PC-3 (cell line): ENCODE measurements around the gene TTK. TPM values are rescaled to one million over a fixed set of nuclear protein-coding genes. Genes with fewer than 3 reads are reported as not detected.

ENCODE experiments used
- ATAC-seq: fragments of 200-7000 bp; cut with Tn5 transposase; 2 replicates; pipeline ENCODE4 v1.9.1; 2020; ENCODE audit warnings: mild to moderate bottlenecking, moderate library complexity
- BruUV-seq: library from RNA; stranded (reverse); fragments of 400-500 nt; replicated peaks from 2 replicates; lab custom pipeline; 2021; lab: Mats Ljungman, UMichigan
- CTCF ChIA-PET: fragments of 300-600 bp; sonication (Branson Sonifier 250); formaldehyde crosslinking; loops from one replicate; lab custom pipeline; 2022; ENCODE audit warnings: antibody characterized with exemption; lab: Charles Lee
- POLR2A ChIA-PET: fragments of 300-600 bp; sonication (Branson Sonifier 250); formaldehyde crosslinking; loops from one replicate; lab custom pipeline; 2022; ENCODE audit warnings: antibody characterized with exemption; ENCODE audit not compliant: unreplicated experiment; lab: Charles Lee
- DNase-seq: peaks from one replicate; pipeline ENCODE4 v3.0.0-alpha.2; 2015
- H2AFZ ChIP-seq: fragments of 300-600 bp; sonication (generic); 2 replicates; pipeline ENCODE4 v1.6.0; 2016; ENCODE audit warnings: antibody characterized with exemption, low read length
- H3F3A ChIP-seq: fragments of 300-600 bp; sonication (generic); one replicate; pipeline ENCODE4 v1.6.0; 2017; ENCODE audit warnings: antibody characterized with exemption, low read length, control low read depth, mild to moderate bottlenecking; ENCODE audit not compliant: unreplicated experiment
- H3K27ac ChIP-seq: fragments of 300-600 bp; sonication (generic); 2 replicates; pipeline ENCODE4 v1.5.1; 2016; ENCODE audit warnings: mild to moderate bottlenecking, low read length
- H3K27me3 ChIP-seq: fragments of 300-600 bp; sonication (generic); 2 replicates; pipeline ENCODE4 v1.6.1; 2016; ENCODE audit warnings: low read length, mixed read lengths
- H3K36me3 ChIP-seq: fragments of 300-600 bp; sonication (generic); 2 replicates; pipeline ENCODE4 v1.6.1; 2016; ENCODE audit warnings: low read depth, mixed run types, low read length, mixed read lengths
- H3K4me1 ChIP-seq: fragments of 300-600 bp; sonication (generic); 2 replicates; pipeline ENCODE4 v1.5.1; 2016; ENCODE audit warnings: low read length; ENCODE audit not compliant: insufficient read depth
- H3K4me2 ChIP-seq: fragments of 300-600 bp; sonication (generic); 2 replicates; pipeline ENCODE4 v1.6.0; 2016; ENCODE audit warnings: low read length
- H3K4me3 ChIP-seq: fragments of 300-600 bp; sonication (generic); 2 replicates; pipeline ENCODE4 v1.5.1; 2016; ENCODE audit warnings: mild to moderate bottlenecking, low read length, mixed read lengths
- H3K79me2 ChIP-seq: fragments of 300-600 bp; sonication (generic); 2 replicates; pipeline ENCODE4 v1.6.1; 2017; ENCODE audit warnings: low read length, mixed read lengths
- H3K9ac ChIP-seq: fragments of 300-600 bp; sonication (generic); 2 replicates; pipeline ENCODE4 v1.6.0; 2016; ENCODE audit warnings: mild to moderate bottlenecking, low read length
- H3K9me2 ChIP-seq: fragments of 300-600 bp; sonication (generic); replicated peaks from 2 replicates; pipeline ENCODE4 v1.6.1; 2016; ENCODE audit warnings: mixed run types, low read length, mixed read lengths
- H3K9me3 ChIP-seq: fragments of 300-600 bp; sonication (generic); 2 replicates; pipeline ENCODE4 v1.6.1; 2016; ENCODE audit warnings: low read length, mixed read lengths
- H4K20me1 ChIP-seq: fragments of 300-600 bp; sonication (generic); 2 replicates; pipeline ENCODE4 v1.6.1; 2016; ENCODE audit warnings: low read length, mixed read lengths
- CTCF ChIP-seq: fragments of 300-600 bp; sonication (generic); conservative IDR thresholded peaks from 2 replicates; pipeline ENCODE4 v1.5.1; 2017; ENCODE audit warnings: antibody characterized with exemption, low read depth, mild to moderate bottlenecking, low read length
- EZH2 ChIP-seq: fragments of 300-600 bp; sonication (generic); IDR thresholded peaks from one replicate; pipeline ENCODE4 v1.6.1; 2017; ENCODE audit warnings: antibody characterized with exemption, mild to moderate bottlenecking, low read length; ENCODE audit not compliant: unreplicated experiment
- EZH2phosphoT487 ChIP-seq: fragments of 300-600 bp; sonication (generic); IDR thresholded peaks from 2 replicates; pipeline ENCODE4 v1.6.1; 2018; ENCODE audit warnings: mild to moderate bottlenecking, antibody characterized with exemption, low read length, borderline replicate concordance
- intact Hi-C: fragments of 100-400 bp; cut with micrococcal nuclease; formaldehyde crosslinking; loops from 2 replicates; pipeline ENCODE4 v1.9.0; 2023
- total RNA-seq: library from RNA; depleted of rRNA; stranded (reverse); fragments of >200 nt; gene quantifications from 2 replicates; pipeline ENCODE4 v1.2.3, GENCODE V29; 2014

TTK gene
- total RNA-seq, 1 experiment from 2014 or later: 39.0 TPM

- H3K9ac ChIP-seq: no peak overlapping the region
- H2AFZ ChIP-seq: no peak overlapping the region
- H3K36me3 ChIP-seq: peaks cover 42% of the 10 kb centered on the region
- TF ChIP-seq EZH2 (no peak), EZH2phosphoT487 (no peak), CTCF (no peak)
- DNase-seq: no peak
- H3K27ac ChIP-seq: no peak overlapping the region
- H3K9me2 ChIP-seq: no peaks in the 10 kb centered on the region
- H3K4me3 ChIP-seq: no peak overlapping the region
- peaks cover 37% of the 10 kb centered on the region for H3K79me2 ChIP-seq
- no peaks in the 10 kb centered on the region for H3F3A ChIP-seq
- H3K4me1 ChIP-seq: peaks cover 11% of the 10 kb centered on the region
- no peaks in the 10 kb centered on the region for H4K20me1 ChIP-seq
- BruUV-seq: no TSS peak
- ChIA-PET CTCF (no interaction called here), POLR2A (no interaction called here)
- ATAC-seq: no peak
- no peaks in the 10 kb centered on the region for H3K27me3 ChIP-seq
- no peak overlapping the region for H3K4me2 ChIP-seq
- no peaks in the 10 kb centered on the region for H3K9me3 ChIP-seq
- intact Hi-C loops: loop anchor here (10.0 kb wide), 2 partner anchors 85 to 135 kb away; no protein-coding TSS in a partner anchor
These were observed 5.1 kb downstream of the TTK start for GRCh38 chr6:80009531-80009930.

DNA sequence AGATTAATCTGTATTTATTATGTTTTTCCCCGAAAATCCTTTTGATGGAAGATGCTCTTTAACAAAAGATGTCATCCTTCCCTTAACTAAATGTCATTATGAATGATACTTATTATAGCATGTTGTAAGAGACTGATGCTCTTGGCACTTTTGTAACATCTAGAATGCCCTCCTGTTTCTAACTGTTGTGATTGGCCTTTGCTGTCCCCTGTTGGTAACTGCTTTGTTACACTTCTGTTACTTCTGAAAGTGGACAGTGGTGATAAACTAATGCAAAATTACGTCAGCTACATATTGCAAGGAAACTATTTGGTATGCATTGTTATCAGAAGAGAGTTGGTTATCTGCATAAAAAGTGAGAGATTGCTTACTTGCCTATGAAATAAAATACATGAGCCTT is 5.8 kb downstream of the TTK start:
- ATAC-seq (no peak), DNase-seq (no peak)
- H3K4me3 ChIP-seq: no peak overlapping the region
- no peaks in the 10 kb centered on the region for H4K20me1 ChIP-seq
- H3K9me2 ChIP-seq: no peaks in the 10 kb centered on the region
- ChIA-PET CTCF (interaction anchor here (0.5 kb wide), 1 partner anchor 141 kb away, joined by 3 read pairs; no protein-coding TSS in a partner anchor), POLR2A (no interaction called here)
- peaks cover 11% of the 10 kb centered on the region for H3K4me1 ChIP-seq
- no peaks in the 10 kb centered on the region for H3F3A ChIP-seq
- peaks cover 30% of the 10 kb centered on the region for H3K79me2 ChIP-seq
- TF ChIP-seq CTCF (0 out of 2 replicates have a peak, but pooled peaks have one; percentile 14), EZH2phosphoT487 (no peak)
- no peaks in the 10 kb centered on the region for H3K27me3 ChIP-seq
- no peak overlapping the region for H3K9ac ChIP-seq
- H3K27ac ChIP-seq: no peak overlapping the region
- H3K9me3 ChIP-seq: no peaks in the 10 kb centered on the region
- intact Hi-C loops: no loop called here
- no TSS peak for BruUV-seq
- peaks cover 48% of the 10 kb centered on the region for H3K36me3 ChIP-seq
- no peak overlapping the region for H2AFZ ChIP-seq
- H3K4me2 ChIP-seq: no peak overlapping the region

- H3F3A ChIP-seq: no peaks in the 10 kb centered on the region
- ATAC-seq (peak; percentile 27; the same call in 1 of the 2 replicates), DNase-seq (no peak)
- no peak overlapping the region for H3K27ac ChIP-seq
- no peaks in the 10 kb centered on the region for H3K79me2 ChIP-seq
- peaks cover 29% of the 10 kb centered on the region for H3K36me3 ChIP-seq
- TF ChIP-seq EZH2phosphoT487 (no peak), EZH2 (no peak)
- H3K4me2 ChIP-seq: no peak overlapping the region
- no peak overlapping the region for H2AFZ ChIP-seq
- H3K4me1 ChIP-seq: no peaks in the 10 kb centered on the region
- intact Hi-C loops: no loop called here
- H3K9me2 ChIP-seq: no peaks in the 10 kb centered on the region
- H3K9ac ChIP-seq: no peak overlapping the region
- ChIA-PET POLR2A (no interaction called here), CTCF (no interaction called here)
- BruUV-seq: no TSS peak
- H4K20me1 ChIP-seq: no peaks in the 10 kb centered on the region
- no peaks in the 10 kb centered on the region for H3K27me3 ChIP-seq
- H3K4me3 ChIP-seq: no peak overlapping the region
- H3K9me3 ChIP-seq: no peaks in the 10 kb centered on the region
These were observed 11.5 kb downstream of the TTK start for GRCh38 chr6:80015839-80016435.
